NCI-H1092 treated with DMSO at 0.1 percent for 48 hours (cell line): ENCODE data around the gene TAF11L11.
"Not testable (repeated sequence)": the region's sequence is repeated elsewhere in the genome, so short reads cannot be mapped to it uniquely, and the experiment has no call there.

Experiments used
- DNase-seq: peaks from one replicate; lab custom pipeline; 2025; lab: John Stamatoyannopoulos, UW

The TAF11L11 gene

GRCh38 chr5:17603880-17604279 is at the start of gene TAF11L11:
Gene TAF11L11, plus strand, starts transcription at chr5:17604183.
- DNase-seq, result not testable (repeated sequence)

GRCh38 chr5:17585658-17586057 is 18.3 kb upstream of the TAF11L11 start, which contains the start of gene TAF11L7:
Gene TAF11L7, minus strand, starts transcription at chr5:17585758.
- DNase-seq, result not testable (repeated sequence)

- not testable (repeated sequence) for DNase-seq
These were observed 13.1 kb upstream of the TAF11L11 start, which contains the start of gene TAF11L8 for GRCh38 chr5:17590860-17591259. Gene TAF11L8, minus strand, starts transcription at chr5:17590960.

GRCh38 chr5:17594255-17594654 is 9.7 kb upstream of the TAF11L11 start, which contains the start of gene TAF11L9:
Gene TAF11L9, minus strand, starts transcription at chr5:17594394.
- not testable (repeated sequence) for DNase-seq

- not testable (repeated sequence) for DNase-seq
These were observed 6.3 kb upstream of the TAF11L11 start, which contains the start of gene TAF11L10 for GRCh38 chr5:17597728-17598127. Gene TAF11L10, minus strand, starts transcription at chr5:17597828.

GRCh38 chr5:17604951-17605350 is 968 bp downstream of the TAF11L11 start:
- DNase-seq, result no peak

- DNase-seq, result not testable (repeated sequence)
These were observed 3.5 kb downstream of the TAF11L11 start for GRCh38 chr5:17607461-17607860.

- not testable (repeated sequence) for DNase-seq
These were observed 6.1 kb downstream of the TAF11L11 start, which contains the start of gene TAF11L12 for GRCh38 chr5:17610092-17610491. Gene TAF11L12, plus strand, starts transcription at chr5:17610392.

GRCh38 chr5:17614872-17615605 is 11.1 kb downstream of the TAF11L11 start:
- no peak for DNase-seq

- DNase-seq, result no peak
These were observed 15.4 kb downstream of the TAF11L11 start for GRCh38 chr5:17619354-17619753.

- no peak for DNase-seq
These were observed 16.6 kb downstream of the TAF11L11 start for GRCh38 chr5:17620627-17621026.

- no peak for DNase-seq
These were observed 21.7 kb downstream of the TAF11L11 start for GRCh38 chr5:17625686-17626085.

GRCh38 chr5:17631788-17632187 is 27.8 kb downstream of the TAF11L11 start, which contains the start of gene TAF11L13:
Gene TAF11L13, plus strand, starts transcription at chr5:17632088.
- DNase-seq, result not testable (repeated sequence)

- DNase-seq, result no peak
These were observed 30.2 kb downstream of the TAF11L11 start, which contains the start of gene TAF11L14 for GRCh38 chr5:17634160-17634559. Gene TAF11L14, plus strand, starts transcription at chr5:17634460.

GRCh38 chr5:17649232-17649631 is 45.2 kb downstream of the TAF11L11 start:
- not testable (repeated sequence) for DNase-seq

GRCh38 chr5:17655201-17655759 is 51.3 kb downstream of the TAF11L11 start:
- not testable (repeated sequence) for DNase-seq
